ENCODE results near the gene INPP4A.
"Not testable (repeated sequence)": the region's sequence is repeated elsewhere in the genome, so short reads cannot be mapped to it uniquely, and the experiment has no call there.

The INPP4A gene

DNA sequence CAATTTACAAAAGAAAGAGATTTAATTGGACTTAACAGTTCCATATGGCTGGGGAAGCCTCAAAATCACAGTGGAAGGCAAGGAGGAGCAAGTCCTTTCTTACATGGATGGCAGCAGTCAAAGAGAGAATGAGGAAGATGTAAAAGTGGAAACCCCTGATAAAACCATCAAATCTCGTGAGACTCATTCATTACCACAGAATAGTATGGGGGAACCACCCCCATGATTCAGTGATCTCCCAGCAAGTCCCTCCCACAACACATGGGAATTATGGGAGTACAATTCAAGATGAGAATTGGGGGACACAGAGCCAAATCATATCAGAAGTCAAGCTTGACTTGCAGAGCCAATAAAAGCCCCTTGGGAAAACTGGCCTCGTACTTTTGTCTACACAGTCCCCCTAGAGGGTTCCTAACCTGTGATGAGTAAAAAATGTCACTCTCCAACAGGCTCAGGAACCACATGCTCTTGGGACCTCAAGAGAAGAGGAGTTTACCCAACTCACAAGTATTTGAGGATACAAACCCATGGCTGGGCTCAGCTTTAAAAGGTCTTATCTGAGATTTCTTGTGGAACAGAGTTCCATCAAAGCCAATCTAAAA lies 11.2 kb upstream of the INPP4A start:
- DNase-seq (ENCODE audit: low read depth in 1 of 2, low spot score in 1 of 2) = no peak
- Histone ChIP-seq H3K4me3 (replicated peaks; ENCODE audit: insufficient read depth, low read length) (no peak overlapping the region), H3K27me3 (ENCODE audit: insufficient read depth, poor library complexity, severe bottlenecking) (no peaks in the 10 kb centered on the region), H3K27ac (replicated peaks) (no peak overlapping the region)
- TF ChIP-seq POLR2AphosphoS5 (IDR thresholded peaks at IDR 0.05; ENCODE audit: low read depth) = no peak
- TF ChIP-seq, protein P1, sequence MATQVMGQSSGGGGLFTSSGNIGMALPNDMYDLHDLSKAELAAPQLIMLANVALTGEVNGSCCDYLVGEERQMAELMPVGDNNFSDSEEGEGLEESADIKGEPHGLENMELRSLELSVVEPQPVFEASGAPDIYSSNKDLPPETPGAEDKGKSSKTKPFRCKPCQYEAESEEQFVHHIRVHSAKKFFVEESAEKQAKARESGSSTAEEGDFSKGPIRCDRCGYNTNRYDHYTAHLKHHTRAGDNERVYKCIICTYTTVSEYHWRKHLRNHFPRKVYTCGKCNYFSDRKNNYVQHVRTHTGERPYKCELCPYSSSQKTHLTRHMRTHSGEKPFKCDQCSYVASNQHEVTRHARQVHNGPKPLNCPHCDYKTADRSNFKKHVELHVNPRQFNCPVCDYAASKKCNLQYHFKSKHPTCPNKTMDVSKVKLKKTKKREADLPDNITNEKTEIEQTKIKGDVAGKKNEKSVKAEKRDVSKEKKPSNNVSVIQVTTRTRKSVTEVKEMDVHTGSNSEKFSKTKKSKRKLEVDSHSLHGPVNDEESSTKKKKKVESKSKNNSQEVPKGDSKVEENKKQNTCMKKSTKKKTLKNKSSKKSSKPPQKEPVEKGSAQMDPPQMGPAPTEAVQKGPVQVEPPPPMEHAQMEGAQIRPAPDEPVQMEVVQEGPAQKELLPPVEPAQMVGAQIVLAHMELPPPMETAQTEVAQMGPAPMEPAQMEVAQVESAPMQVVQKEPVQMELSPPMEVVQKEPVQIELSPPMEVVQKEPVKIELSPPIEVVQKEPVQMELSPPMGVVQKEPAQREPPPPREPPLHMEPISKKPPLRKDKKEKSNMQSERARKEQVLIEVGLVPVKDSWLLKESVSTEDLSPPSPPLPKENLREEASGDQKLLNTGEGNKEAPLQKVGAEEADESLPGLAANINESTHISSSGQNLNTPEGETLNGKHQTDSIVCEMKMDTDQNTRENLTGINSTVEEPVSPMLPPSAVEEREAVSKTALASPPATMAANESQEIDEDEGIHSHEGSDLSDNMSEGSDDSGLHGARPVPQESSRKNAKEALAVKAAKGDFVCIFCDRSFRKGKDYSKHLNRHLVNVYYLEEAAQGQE (IDR thresholded peaks at IDR 0.05; ENCODE audit: insufficient replicate concordance, low read depth) = no peak
- TF ChIP-seq, protein P2, sequence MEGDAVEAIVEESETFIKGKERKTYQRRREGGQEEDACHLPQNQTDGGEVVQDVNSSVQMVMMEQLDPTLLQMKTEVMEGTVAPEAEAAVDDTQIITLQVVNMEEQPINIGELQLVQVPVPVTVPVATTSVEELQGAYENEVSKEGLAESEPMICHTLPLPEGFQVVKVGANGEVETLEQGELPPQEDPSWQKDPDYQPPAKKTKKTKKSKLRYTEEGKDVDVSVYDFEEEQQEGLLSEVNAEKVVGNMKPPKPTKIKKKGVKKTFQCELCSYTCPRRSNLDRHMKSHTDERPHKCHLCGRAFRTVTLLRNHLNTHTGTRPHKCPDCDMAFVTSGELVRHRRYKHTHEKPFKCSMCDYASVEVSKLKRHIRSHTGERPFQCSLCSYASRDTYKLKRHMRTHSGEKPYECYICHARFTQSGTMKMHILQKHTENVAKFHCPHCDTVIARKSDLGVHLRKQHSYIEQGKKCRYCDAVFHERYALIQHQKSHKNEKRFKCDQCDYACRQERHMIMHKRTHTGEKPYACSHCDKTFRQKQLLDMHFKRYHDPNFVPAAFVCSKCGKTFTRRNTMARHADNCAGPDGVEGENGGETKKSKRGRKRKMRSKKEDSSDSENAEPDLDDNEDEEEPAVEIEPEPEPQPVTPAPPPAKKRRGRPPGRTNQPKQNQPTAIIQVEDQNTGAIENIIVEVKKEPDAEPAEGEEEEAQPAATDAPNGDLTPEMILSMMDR (IDR thresholded peaks at IDR 0.05; ENCODE audit: insufficient read depth, low read length) = no peak
- no peak for TF ChIP-seq GABPA (IDR thresholded peaks at IDR 0.05; ENCODE audit: low read depth)
- no peak for TF ChIP-seq SPI1 (IDR thresholded peaks at IDR 0.05; ENCODE audit: borderline replicate concordance, low read depth)

DNA sequence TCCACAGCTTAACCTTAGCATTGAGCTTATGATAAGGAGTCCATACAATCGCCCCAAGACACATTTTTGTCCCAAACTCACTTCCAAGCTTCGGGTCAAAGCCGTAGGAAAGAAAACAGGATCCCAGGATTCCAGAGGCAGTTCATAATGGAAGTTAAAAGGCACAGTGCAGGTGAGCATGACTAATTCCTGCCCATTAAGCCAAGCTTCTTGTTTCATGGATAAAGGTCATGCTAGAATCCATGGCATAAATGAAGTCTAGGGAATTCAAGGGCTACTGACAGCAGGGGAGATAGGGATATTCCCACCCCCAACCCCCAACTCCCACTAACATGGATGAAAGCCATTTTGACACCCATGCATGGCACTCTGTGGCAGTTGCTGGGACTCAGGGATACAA lies 10.2 kb upstream of the INPP4A start:
- DNase-seq (ENCODE audit: low read depth in 1 of 2, low spot score in 1 of 2) = no peak
- Histone ChIP-seq H3K27me3 (ENCODE audit: insufficient read depth, poor library complexity, severe bottlenecking) (no peaks in the 10 kb centered on the region), H3K4me3 (replicated peaks; ENCODE audit: insufficient read depth, low read length) (no peak overlapping the region), H3K27ac (replicated peaks) (no peak overlapping the region)
- no peak for TF ChIP-seq GABPA (IDR thresholded peaks at IDR 0.05; ENCODE audit: low read depth)
- no peak for TF ChIP-seq SPI1 (IDR thresholded peaks at IDR 0.05; ENCODE audit: borderline replicate concordance, low read depth)
- TF ChIP-seq, protein P1 (IDR thresholded peaks at IDR 0.05; ENCODE audit: insufficient replicate concordance, low read depth) = no peak
- no peak for TF ChIP-seq POLR2AphosphoS5 (IDR thresholded peaks at IDR 0.05; ENCODE audit: low read depth)
- TF ChIP-seq, protein P2 (IDR thresholded peaks at IDR 0.05; ENCODE audit: insufficient read depth, low read length) = no peak

DNA sequence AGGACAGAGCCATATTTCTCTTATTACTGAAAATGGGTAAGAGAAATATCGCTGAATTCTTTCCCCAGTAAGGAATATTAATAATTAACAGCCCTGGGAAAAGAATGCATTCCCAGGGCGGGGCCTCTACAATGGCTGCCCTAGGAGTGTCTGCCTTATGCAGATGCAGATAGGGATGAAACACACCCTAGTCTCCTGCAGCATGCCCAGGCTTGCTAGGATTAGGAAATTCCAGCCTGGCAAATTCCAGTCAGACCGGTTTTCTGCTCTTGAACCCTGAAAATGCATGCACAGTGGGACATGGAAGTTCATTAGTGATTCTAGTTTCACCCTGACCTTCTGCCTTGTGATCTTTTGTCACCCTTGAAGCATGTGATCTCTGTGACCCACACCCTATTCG lies 9.0 kb upstream of the INPP4A start:
- not testable (repeated sequence) for H3K27me3 ChIP-seq (ENCODE audit: insufficient read depth, poor library complexity, severe bottlenecking); H3K4me3 ChIP-seq (replicated peaks; ENCODE audit: insufficient read depth, low read length); DNase-seq (ENCODE audit: low read depth in 1 of 2, low spot score in 1 of 2); H3K27ac ChIP-seq (replicated peaks)

DNA sequence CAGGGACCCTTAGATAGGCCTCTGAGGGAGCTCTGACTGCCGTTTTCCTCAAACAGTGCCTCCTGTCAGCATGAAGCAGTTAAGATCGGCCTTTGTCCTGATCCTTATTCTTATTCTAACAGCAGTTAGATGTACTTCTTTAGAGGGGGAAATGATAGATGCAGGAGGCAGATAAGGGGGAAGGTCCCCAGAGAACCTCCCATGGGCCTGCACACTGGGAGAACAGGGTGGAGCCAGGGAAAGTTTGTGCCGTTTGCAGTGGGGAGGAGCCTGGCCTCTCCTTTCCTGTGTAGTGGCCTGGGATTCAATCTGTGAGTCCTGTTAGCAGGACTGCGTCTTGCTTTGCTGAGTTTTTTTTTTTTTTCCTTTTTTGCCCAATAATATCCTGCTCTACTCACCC lies 7.9 kb upstream of the INPP4A start:
- Histone ChIP-seq H3K4me3 (replicated peaks; ENCODE audit: insufficient read depth, low read length) (no peak overlapping the region), H3K27me3 (ENCODE audit: insufficient read depth, poor library complexity, severe bottlenecking) (no peaks in the 10 kb centered on the region), H3K27ac (replicated peaks) (no peak overlapping the region)
- DNase-seq (ENCODE audit: low read depth in 1 of 2, low spot score in 1 of 2) = no peak
- TF ChIP-seq GABPA (IDR thresholded peaks at IDR 0.05; ENCODE audit: low read depth) (no peak), SPI1 (IDR thresholded peaks at IDR 0.05; ENCODE audit: borderline replicate concordance, low read depth) (no peak), POLR2AphosphoS5 (IDR thresholded peaks at IDR 0.05; ENCODE audit: low read depth) (no peak)
- TF ChIP-seq, protein P2 (IDR thresholded peaks at IDR 0.05; ENCODE audit: insufficient read depth, low read length) = no peak
- TF ChIP-seq, protein P1 (IDR thresholded peaks at IDR 0.05; ENCODE audit: insufficient replicate concordance, low read depth) = no peak

All from HL-60 (cell line).